ENCODE data around the gene NRTN. TPM values are rescaled to one million over a fixed set of nuclear protein-coding genes. Genes with fewer than 3 reads are reported as not detected.

The NRTN gene
- total and polyA plus RNA-seq, 2 of the 13 experiments (the other 11 are each of a cell fraction or from before 2014, with no cell fraction given) = 4.1 to 5.3 TPM

DNA sequence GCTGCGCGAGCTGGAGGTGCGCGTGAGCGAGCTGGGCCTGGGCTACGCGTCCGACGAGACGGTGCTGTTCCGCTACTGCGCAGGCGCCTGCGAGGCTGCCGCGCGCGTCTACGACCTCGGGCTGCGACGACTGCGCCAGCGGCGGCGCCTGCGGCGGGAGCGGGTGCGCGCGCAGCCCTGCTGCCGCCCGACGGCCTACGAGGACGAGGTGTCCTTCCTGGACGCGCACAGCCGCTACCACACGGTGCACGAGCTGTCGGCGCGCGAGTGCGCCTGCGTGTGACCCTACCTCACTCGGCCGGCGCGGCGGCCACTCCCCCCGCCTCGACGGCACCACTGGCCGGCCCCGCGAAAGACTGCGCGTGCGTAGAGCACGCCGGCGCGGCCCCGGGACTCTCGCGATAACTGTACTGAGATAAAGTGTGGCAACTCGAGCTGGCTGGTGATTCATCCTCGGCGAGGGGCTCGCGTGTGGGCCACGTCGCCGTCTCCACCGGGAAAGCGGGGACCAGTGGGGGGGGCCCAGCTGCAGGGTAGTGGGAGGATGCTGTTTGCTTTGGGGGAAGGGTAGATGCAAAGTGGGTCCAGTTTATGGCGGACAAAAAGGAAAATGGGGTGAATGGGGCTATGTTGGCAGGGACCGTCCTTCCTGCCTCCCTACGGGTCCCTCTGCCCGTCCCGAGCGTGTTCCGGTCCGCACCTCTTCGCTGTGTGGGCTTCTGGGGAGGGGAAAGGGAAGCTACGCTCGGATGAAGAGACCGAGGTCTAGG is 23.2 kb downstream of the NRTN start:
- ChIA-PET POLR2A (interaction anchor here (0.5 to 4.2 kb wide), 35 partner anchors 10 to 205 kb away, joined by 3 to 96 read pairs (median 8); partner anchors contain the start of genes CATSPERD, DUS3L, FUT5 and FUT6), CTCF (ENCODE audit: low intra/inter-chr PET ratio, low total read pairs) (interaction anchor here (2.5 kb wide), 1 partner anchor 23 kb away, joined by 19 read pairs; the partner anchor contains the start of gene NRTN)
- WGBS (ENCODE audit: low lambda C conversion rate) = 3% methylated on average over 37 of the region's 91 CpGs
- Histone ChIP-seq H3K9ac (ENCODE audit: insufficient read depth, low read depth, low read length) (peak overlapping the region; percentile 97), H3K4me3 (replicated peaks in 1 of 3; ENCODE audit: insufficient read depth in 1 of 3, low read depth in 2 of 3, low read length in 3 of 3) (peak overlapping the region; percentile 73 to 90 (median 83)), H3K36me3 (replicated peaks in 1 of 2; ENCODE audit: control insufficient read depth in 1 of 2, insufficient read depth in 2 of 2, low read length in 2 of 2) (peaks cover 0 to 5% of the 10 kb centered on the region in 2 experiments; a peak in 1 of 5 replicates), H3K27ac (ENCODE audit: extremely low read length, insufficient read depth, low read length) (peak overlapping the region; percentile 89), H3K27me3 (ENCODE audit: control insufficient read depth in 1 of 2, insufficient read depth in 2 of 2, low read length in 2 of 2) (no peaks in the 10 kb centered on the region; a peak in 1 of 5 replicates), H3K4me2 (ENCODE audit: low read depth, low read length) (peak overlapping the region; percentile 100), H3K9me3 (ENCODE audit: low read length) (no peaks in the 10 kb centered on the region), H3K79me2 (ENCODE audit: insufficient read depth, low read length) (peaks cover 12% of the 10 kb centered on the region), H3K4me1 (ENCODE audit: insufficient read depth, low read length) (peaks cover 55% of the 10 kb centered on the region), H2AFZ (ENCODE audit: low read length) (no peak overlapping the region), H4K20me1 (ENCODE audit: insufficient read depth, low read length) (no peaks in the 10 kb centered on the region)
- in situ Hi-C loops (cut with HindIII; ENCODE audit: extremely low pct_ligation_motif_present, low pct_unique_long_range_greater_than_20kb) (no loop called here), intact Hi-C loops (cut with micrococcal nuclease; ENCODE audit: unreplicated experiment) (loop anchor here (5.0 kb wide), 1 partner anchor 44 kb away; the partner anchor contains the start of gene FUT5)
- DNase-seq (ENCODE audit: low spot score) (peak; percentile 89), FAIRE-seq (peak; percentile 44), ATAC-seq (peak; percentile 68)
- BruUV-seq (replicated peaks) = no TSS peak
- TF ChIP-seq ZNF20 (CRISPR knock-in tag; IDR thresholded peaks at IDR 0.05) (no peak), REL (CRISPR knock-in tag; conservative IDR thresholded peaks at IDR 0.05) (peak; percentile 83; the same call in 1 of the 2 replicates), ZFYVE20 (CRISPR knock-in tag; IDR thresholded peaks at IDR 0.05; ENCODE audit: borderline replicate concordance, low read depth) (no peak), SUZ12 (IDR thresholded peaks at IDR 0.05; ENCODE audit: low read depth, low read length) (no peak), ZNF263 (CRISPR knock-in tag; IDR thresholded peaks at IDR 0.05) (peak; percentile 8; the same call in 1 of the 2 replicates), ZNF543 (CRISPR knock-in tag; IDR thresholded peaks at IDR 0.05) (peak; percentile 57), MXI1 (IDR thresholded peaks at IDR 0.05; ENCODE audit: borderline replicate concordance, low read depth, low read length) (peak; percentile 75; the same call in 1 of the 3 replicates), ZNF891 (CRISPR knock-in tag; IDR thresholded peaks at IDR 0.05) (peak; percentile 93), TAF15 (IDR thresholded peaks at IDR 0.05; ENCODE audit: low read depth, low read length, poor library complexity, severe bottlenecking) (peak; percentile 48), ZNF224 (CRISPR knock-in tag; IDR thresholded peaks at IDR 0.05) (peak; percentile 94), HMG20A (CRISPR knock-in tag; IDR thresholded peaks at IDR 0.05; ENCODE audit: borderline replicate concordance) (peak; percentile 20; the same call in 1 of the 2 replicates), FOSL1 (CRISPR knock-in tag; IDR thresholded peaks at IDR 0.05; ENCODE audit: borderline replicate concordance) (peak; percentile 76), NR3C1 (CRISPR knock-in tag; IDR thresholded peaks at IDR 0.05) (no peak), ESRRA (CRISPR knock-in tag; IDR thresholded peaks at IDR 0.05; ENCODE audit: low read depth) (peak; percentile 92), SRY (CRISPR knock-in tag; IDR thresholded peaks at IDR 0.05) (peak; percentile 82; the same call in 1 of the 2 replicates), KDM3A (CRISPR knock-in tag; IDR thresholded peaks at IDR 0.05; ENCODE audit: low read depth) (peak; percentile 91; the same call in 1 of the 2 replicates), CBX5 (CRISPR knock-in tag; IDR thresholded peaks at IDR 0.05; ENCODE audit: borderline replicate concordance) (peak; percentile 62; the same call in 1 of the 2 replicates), DRAP1 (CRISPR knock-in tag; IDR thresholded peaks at IDR 0.05) (peak; percentile 99)
- TF ChIP-seq, protein P1, sequence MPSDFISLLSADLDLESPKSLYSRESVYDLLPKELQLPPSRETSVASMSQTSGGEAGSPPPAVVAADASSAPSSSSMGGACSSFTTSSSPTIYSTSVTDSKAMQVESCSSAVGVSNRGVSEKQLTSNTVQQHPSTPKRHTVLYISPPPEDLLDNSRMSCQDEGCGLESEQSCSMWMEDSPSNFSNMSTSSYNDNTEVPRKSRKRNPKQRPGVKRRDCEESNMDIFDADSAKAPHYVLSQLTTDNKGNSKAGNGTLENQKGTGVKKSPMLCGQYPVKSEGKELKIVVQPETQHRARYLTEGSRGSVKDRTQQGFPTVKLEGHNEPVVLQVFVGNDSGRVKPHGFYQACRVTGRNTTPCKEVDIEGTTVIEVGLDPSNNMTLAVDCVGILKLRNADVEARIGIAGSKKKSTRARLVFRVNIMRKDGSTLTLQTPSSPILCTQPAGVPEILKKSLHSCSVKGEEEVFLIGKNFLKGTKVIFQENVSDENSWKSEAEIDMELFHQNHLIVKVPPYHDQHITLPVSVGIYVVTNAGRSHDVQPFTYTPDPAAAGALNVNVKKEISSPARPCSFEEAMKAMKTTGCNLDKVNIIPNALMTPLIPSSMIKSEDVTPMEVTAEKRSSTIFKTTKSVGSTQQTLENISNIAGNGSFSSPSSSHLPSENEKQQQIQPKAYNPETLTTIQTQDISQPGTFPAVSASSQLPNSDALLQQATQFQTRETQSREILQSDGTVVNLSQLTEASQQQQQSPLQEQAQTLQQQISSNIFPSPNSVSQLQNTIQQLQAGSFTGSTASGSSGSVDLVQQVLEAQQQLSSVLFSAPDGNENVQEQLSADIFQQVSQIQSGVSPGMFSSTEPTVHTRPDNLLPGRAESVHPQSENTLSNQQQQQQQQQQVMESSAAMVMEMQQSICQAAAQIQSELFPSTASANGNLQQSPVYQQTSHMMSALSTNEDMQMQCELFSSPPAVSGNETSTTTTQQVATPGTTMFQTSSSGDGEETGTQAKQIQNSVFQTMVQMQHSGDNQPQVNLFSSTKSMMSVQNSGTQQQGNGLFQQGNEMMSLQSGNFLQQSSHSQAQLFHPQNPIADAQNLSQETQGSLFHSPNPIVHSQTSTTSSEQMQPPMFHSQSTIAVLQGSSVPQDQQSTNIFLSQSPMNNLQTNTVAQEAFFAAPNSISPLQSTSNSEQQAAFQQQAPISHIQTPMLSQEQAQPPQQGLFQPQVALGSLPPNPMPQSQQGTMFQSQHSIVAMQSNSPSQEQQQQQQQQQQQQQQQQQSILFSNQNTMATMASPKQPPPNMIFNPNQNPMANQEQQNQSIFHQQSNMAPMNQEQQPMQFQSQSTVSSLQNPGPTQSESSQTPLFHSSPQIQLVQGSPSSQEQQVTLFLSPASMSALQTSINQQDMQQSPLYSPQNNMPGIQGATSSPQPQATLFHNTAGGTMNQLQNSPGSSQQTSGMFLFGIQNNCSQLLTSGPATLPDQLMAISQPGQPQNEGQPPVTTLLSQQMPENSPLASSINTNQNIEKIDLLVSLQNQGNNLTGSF (CRISPR knock-in tag; IDR thresholded peaks at IDR 0.05) = no peak
